SH-SY5Y (cell line): ENCODE measurements around the gene CACHD1.

Experiments
- GATA2 ChIP-seq: IDR thresholded peaks from 2 replicates; pipeline ENCODE4 v1.6.1; 2011; ENCODE audit warnings: mild to moderate bottlenecking, low read depth, low read length
- GATA3 ChIP-seq: IDR thresholded peaks from 2 replicates; pipeline ENCODE4 v1.6.1; 2011; ENCODE audit warnings: low read depth, mild to moderate bottlenecking, low read length, moderate library complexity

GRCh38 chr1:64715186-64715585, 245.3 kb downstream of the CACHD1 start:
- no peak for TF ChIP-seq GATA3
- no peak for TF ChIP-seq GATA2
